Panc1 (cell line): ENCODE data around the gene FSD2. TPM values are rescaled to one million over a fixed set of nuclear protein-coding genes. Genes with fewer than 3 reads are reported as not detected.

ENCODE experiments used
- ATAC-seq: fragments of 200-7000 bp; cut with Tn5 transposase; 2 replicates; pipeline ENCODE4 v1.9.1; 2020; ENCODE audit warnings: mild to moderate bottlenecking, moderate library complexity
- BruUV-seq: library from RNA; stranded (reverse); fragments of 400-500 nt; replicated peaks from 2 replicates; lab custom pipeline; 2021; lab: Mats Ljungman, UMichigan
- CTCF ChIA-PET: fragments of 300-600 bp; sonication (Branson Sonifier 250); formaldehyde crosslinking; loops from one replicate; lab custom pipeline; 2022; ENCODE audit warnings: antibody characterized with exemption; lab: Charles Lee
- POLR2A ChIA-PET: fragments of 300-600 bp; sonication (Branson Sonifier 250); formaldehyde crosslinking; loops from one replicate; lab custom pipeline; 2022; ENCODE audit warnings: antibody characterized with exemption; lab: Charles Lee
- DNase-seq: peaks from one replicate; pipeline ENCODE4 v3.0.0-alpha.2; 2010; ENCODE audit warnings: low read depth, low spot score
- H3K27ac ChIP-seq: 2 replicates; pipeline ENCODE4 v1.5.1; 2011; ENCODE audit warnings: mild to moderate bottlenecking, low read length, inconsistent platforms
- H3K27me3 ChIP-seq: fragments of 200-500 bp; sonication (Bioruptor generic); 2 replicates; pipeline ENCODE4 v1.6.0; 2014; ENCODE audit warnings: low read length, inconsistent platforms; ENCODE audit not compliant: control insufficient read depth, insufficient read depth
- H3K36me3 ChIP-seq: fragments of 200-500 bp; sonication (Bioruptor generic); 2 replicates; pipeline ENCODE4 v1.5.1; 2014; ENCODE audit warnings: inconsistent platforms, mild to moderate bottlenecking, low read length, moderate library complexity; ENCODE audit not compliant: control insufficient read depth, insufficient read depth
- H3K4me1 ChIP-seq: 2 replicates; pipeline ENCODE4 v1.5.1; 2011; ENCODE audit warnings: inconsistent platforms, mild to moderate bottlenecking, low read length, moderate library complexity; ENCODE audit not compliant: control insufficient read depth, insufficient read depth
- H3K4me3 ChIP-seq, 2 experiments: 2 replicates each; pipeline ENCODE4 v1.5.1; 2011 to 2012; ENCODE audit warnings: low read depth in 2 of 2, low read length in 2 of 2, mild to moderate bottlenecking in 2 of 2, inconsistent platforms in 1 of 2, moderate library complexity in 1 of 2
- H3K9me3 ChIP-seq: fragments of 200-500 bp; sonication (Bioruptor generic); 2 replicates; pipeline ENCODE4 v1.5.1; 2014; ENCODE audit warnings: low read depth, mild to moderate bottlenecking, inconsistent platforms, low read length, moderate library complexity; ENCODE audit not compliant: control insufficient read depth, insufficient read depth
- CTCF ChIP-seq: fragments of 450-650 bp; IDR thresholded peaks from 2 replicates; pipeline ENCODE4 v1.5.1; 2017; ENCODE audit warnings: mild to moderate bottlenecking
- POLR2AphosphoS5 ChIP-seq: IDR thresholded peaks from 2 replicates; pipeline ENCODE4 v1.6.1; 2012; ENCODE audit warnings: mild to moderate bottlenecking, low read depth, low read length, moderate library complexity
- REST ChIP-seq, 2 experiments: IDR thresholded peaks; 2 replicates each; pipeline ENCODE4 v1.6.1; 2011 to 2012; ENCODE audit warnings: low read depth in 2 of 2, control low read depth in 1 of 2, low read length in 1 of 2, mild to moderate bottlenecking in 1 of 2, moderate library complexity in 1 of 2; ENCODE audit not compliant: insufficient read depth in 1 of 2
- SIN3A ChIP-seq: IDR thresholded peaks from 2 replicates; pipeline ENCODE4 v1.6.1; 2012; ENCODE audit warnings: low read depth, mild to moderate bottlenecking, low read length, moderate library complexity, borderline replicate concordance; ENCODE audit not compliant: insufficient read depth
- TCF7L2 ChIP-seq: IDR thresholded peaks from 2 replicates; pipeline ENCODE4 v1.6.1; 2011; ENCODE audit warnings: mild to moderate bottlenecking, low read depth, low read length, inconsistent platforms
- in situ Hi-C: cut with HindIII; loops from 2 replicates; pipeline ENCODE4 v1.10.0; 2016; ENCODE audit warnings: low sequenced_read_pairs, low pct_unique_long_range_greater_than_20kb
- intact Hi-C: fragments of 100-400 bp; cut with micrococcal nuclease; formaldehyde crosslinking; loops from one replicate; pipeline ENCODE4 v1.10.0; 2022; ENCODE audit not compliant: unreplicated experiment
- total RNA-seq: library from RNA; stranded (reverse); gene quantifications from one replicate; pipeline ENCODE4 v1.2.1, GENCODE V29; 2021; ENCODE audit not compliant: unreplicated experiment

Gene FSD2
- total RNA-seq, 1 experiment from 2014 or later = not detected

- TF ChIP-seq TCF7L2 (no peak), POLR2AphosphoS5 (no peak), REST (IDR thresholded peaks at IDR 0.05; ENCODE audit: insufficient read depth in 1 of 2, low read depth in 2 of 2, low read length in 1 of 2) (no peak), CTCF (no peak), SIN3A (no peak)
- CTCF ChIA-PET = no interaction called here
- Histone ChIP-seq H3K27ac (no peak overlapping the region), H3K36me3 (no peaks in the 10 kb centered on the region; the same call in 1 of the 2 replicates), H3K4me1 (no peaks in the 10 kb centered on the region), H3K9me3 (no peaks in the 10 kb centered on the region), H3K4me3 (no peak overlapping the region), H3K27me3 (no peaks in the 10 kb centered on the region)
- ATAC-seq (no peak), DNase-seq (no peak)
- BruUV-seq = no TSS peak
- POLR2A ChIA-PET = no interaction called here
- intact Hi-C loops = no loop called here
- in situ Hi-C loops = no loop called here
Observed at GRCh38 chr15:82845686-82846085, 39.8 kb upstream of the FSD2 start.

DNA sequence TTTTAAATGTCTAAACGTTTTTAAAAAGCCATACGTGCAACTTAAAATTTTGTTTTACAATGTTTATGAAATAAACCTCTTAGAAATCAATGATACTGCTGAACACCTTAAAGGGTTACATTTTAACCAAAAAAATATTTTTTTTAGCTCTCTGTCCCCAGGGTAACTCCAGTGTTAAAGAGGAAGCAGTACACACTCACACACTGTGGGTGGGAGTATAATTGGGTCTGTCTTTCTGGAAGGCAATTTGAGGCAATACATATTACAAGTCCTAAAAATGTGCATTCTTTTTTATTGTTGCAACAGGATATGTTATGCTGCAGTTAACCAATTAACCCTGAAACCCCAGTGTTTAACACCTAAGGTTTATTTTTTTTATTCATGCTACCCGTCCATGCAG is 37.7 kb upstream of the FSD2 start:
- Histone ChIP-seq H3K36me3 (no peaks in the 10 kb centered on the region; the same call in 1 of the 2 replicates), H3K27ac (no peak overlapping the region), H3K9me3 (no peaks in the 10 kb centered on the region), H3K4me1 (no peaks in the 10 kb centered on the region), H3K4me3 (no peak overlapping the region), H3K27me3 (no peaks in the 10 kb centered on the region)
- DNase-seq (no peak), ATAC-seq (no peak)
- POLR2A ChIA-PET = interaction anchor here (0.6 to 0.7 kb wide), 2 partner anchors 133 to 193 kb away, joined by 5 to 7 read pairs; no protein-coding TSS in a partner anchor
- CTCF ChIA-PET = no interaction called here
- intact Hi-C loops (no loop called here), in situ Hi-C loops (no loop called here)
- TF ChIP-seq SIN3A = no peak
- TF ChIP-seq REST (IDR thresholded peaks at IDR 0.05; ENCODE audit: insufficient read depth in 1 of 2, low read depth in 2 of 2, low read length in 1 of 2) = no peak
- TF ChIP-seq POLR2AphosphoS5 = no peak
- TF ChIP-seq CTCF = no peak
- TF ChIP-seq TCF7L2 = no peak
- BruUV-seq = no TSS peak
